ENCODE results near the gene CLEC4D. TPM values are rescaled to one million over a fixed set of nuclear protein-coding genes. Genes with fewer than 3 reads are reported as not detected.

Gene CLEC4D
- not detected in 5 replicates for total RNA-seq (2022; extraction: Qiagen RNA extraction; ENCODE audit: low read depth)

DNA sequence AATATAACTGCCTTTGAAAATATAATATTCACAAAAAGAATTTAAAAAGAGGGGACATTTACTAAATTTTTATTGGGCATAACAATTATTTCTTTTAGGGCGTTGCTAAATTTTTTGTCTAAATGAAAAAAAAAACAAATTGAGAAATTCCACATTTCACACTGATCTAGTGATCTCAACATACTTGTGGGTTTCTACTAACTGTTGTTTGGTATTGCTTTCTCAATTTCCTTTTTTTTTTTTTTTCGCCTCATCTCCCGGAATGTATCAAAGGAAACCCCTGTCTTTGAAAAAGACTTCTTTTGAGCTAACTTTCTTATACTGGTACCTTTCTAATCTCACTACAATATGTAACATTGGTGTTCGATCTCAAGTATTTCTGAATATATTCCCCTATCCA, at the start of gene CLEC4D:
Gene CLEC4D, plus strand, starts transcription at position 248 of the 400 bp plus-strand sequence. CDS start 230 bp downstream, outside the sequence.

DNA sequence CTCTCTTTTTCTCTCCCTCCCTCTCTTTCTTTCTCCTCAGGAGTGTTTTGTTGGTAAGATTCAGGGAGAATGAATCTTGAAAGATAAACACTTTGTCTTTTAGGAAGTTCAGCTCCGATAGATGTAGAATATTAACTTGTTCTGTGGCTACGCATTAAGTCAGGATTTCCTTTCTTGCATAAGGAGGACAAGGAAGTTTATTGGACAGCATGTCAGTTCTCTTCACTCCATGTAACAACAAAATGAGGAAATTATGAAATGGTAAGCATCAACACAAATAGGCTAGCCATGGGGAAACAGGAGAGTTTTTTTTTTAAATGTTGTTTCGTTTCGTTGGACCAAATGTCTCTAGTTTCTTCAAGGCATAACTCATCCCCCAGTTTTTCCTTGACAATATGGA, 27.5 kb downstream of the CLEC4D start, which contains the start of gene CLEC4E:
Gene CLEC4E, minus strand, starts transcription at position 75 of the 400 bp plus-strand sequence. CDS start 108 bp downstream, outside the sequence.

Other genes with a start within 250 kb of the CLEC4D start
- gene CLEC6A, start 57.5 kb upstream of the CLEC4D start, total RNA-seq (2022; extraction: Qiagen RNA extraction; ENCODE audit: low read depth): not detected in 5 replicates
- gene CLEC4E, start 27.4 kb downstream of the CLEC4D start, total RNA-seq (2022; extraction: Qiagen RNA extraction; ENCODE audit: low read depth): 0.29 to 0.59 TPM (median 0.43 TPM) in 5 replicates
- 0.13 to 0.34 TPM (median 0.23 TPM) in 4 of 5 replicates, not detected in the other for gene AICDA, start 99.4 kb downstream of the CLEC4D start, total RNA-seq (2022; extraction: Qiagen RNA extraction; ENCODE audit: low read depth)
- gene MFAP5, start 149.3 kb downstream of the CLEC4D start, total RNA-seq (2022; extraction: Qiagen RNA extraction; ENCODE audit: low read depth): 0.06 to 0.14 TPM (median 0.10 TPM) in 3 of 5 replicates, not detected in the others
- gene RIMKLB, start 184.5 kb downstream of the CLEC4D start, total RNA-seq (2022; extraction: Qiagen RNA extraction; ENCODE audit: low read depth): 13.7 to 19.2 TPM (median 17.4 TPM) in 5 replicates

All from A549 treated with GW870086 at 1 μM for 4 hours (cell line).